Stimulated activated CD4-positive, alpha-beta T cell treated with anti-CD3 and anti-CD28 coated beads, Interleukin-15, amount 100 ng/mL, for 24 hours (primary cell): Measurements from ENCODE around the gene PIK3R1.

Source experiments
- DNase-seq: peaks from one replicate; pipeline ENCODE4 v3.0.0-alpha.2; 2020

The PIK3R1 gene

GRCh38 chr5:68253624-68254585 is 38.3 kb downstream of the PIK3R1 start:
- DNase-seq, result no peak

- no peak for DNase-seq
These were observed 39.3 kb downstream of the PIK3R1 start for GRCh38 chr5:68254810-68255209.

- no peak for DNase-seq
These were observed 40.0 kb downstream of the PIK3R1 start for GRCh38 chr5:68255305-68256120.

- no peak for DNase-seq
These were observed 41.7 kb downstream of the PIK3R1 start for GRCh38 chr5:68257210-68257609.

- DNase-seq, result no peak
These were observed 43.0 kb downstream of the PIK3R1 start for GRCh38 chr5:68258531-68258930.

- DNase-seq, result no peak
These were observed 44.1 kb downstream of the PIK3R1 start for GRCh38 chr5:68259700-68260099.

GRCh38 chr5:68260467-68260866 is 44.9 kb downstream of the PIK3R1 start:
- DNase-seq, result no peak

GRCh38 chr5:68261169-68261568 is 45.6 kb downstream of the PIK3R1 start:
- no peak for DNase-seq

- no peak for DNase-seq
These were observed 46.1 kb downstream of the PIK3R1 start for GRCh38 chr5:68261569-68262065.

GRCh38 chr5:68264024-68264956 is 48.7 kb downstream of the PIK3R1 start:
- no peak for DNase-seq

- DNase-seq, result no peak
These were observed 49.8 kb downstream of the PIK3R1 start for GRCh38 chr5:68265347-68265746.

GRCh38 chr5:68265822-68266395 is 50.4 kb downstream of the PIK3R1 start:
- no peak for DNase-seq

- no peak for DNase-seq
These were observed 50.9 kb downstream of the PIK3R1 start for GRCh38 chr5:68266457-68266856.

GRCh38 chr5:68267066-68267465 is 51.5 kb downstream of the PIK3R1 start:
- no peak for DNase-seq

GRCh38 chr5:68268101-68268851 is 52.7 kb downstream of the PIK3R1 start:
- DNase-seq, result no peak

GRCh38 chr5:68268852-68269130 is 53.2 kb downstream of the PIK3R1 start:
- no peak for DNase-seq

- DNase-seq, result no peak
These were observed 54.3 kb downstream of the PIK3R1 start for GRCh38 chr5:68269820-68270219.

- DNase-seq, result no peak
These were observed 54.9 kb downstream of the PIK3R1 start for GRCh38 chr5:68270399-68270975.

GRCh38 chr5:68271124-68271523 is 55.6 kb downstream of the PIK3R1 start:
- DNase-seq, result no peak

GRCh38 chr5:68272289-68272688 is 56.7 kb downstream of the PIK3R1 start:
- DNase-seq, result no peak

- DNase-seq, result no peak
These were observed 58.3 kb downstream of the PIK3R1 start for GRCh38 chr5:68273717-68274409.
